HEK293 (cell line): ENCODE measurements around the gene MAGEB16.

Source experiments
- CTCF ChIA-PET: fragments of 350-600 bp; formaldehyde crosslinking; extraction: SDS; loops from one replicate; lab custom pipeline; 2021; ENCODE audit warnings: antibody characterized with exemption; lab: Yijun Ruan, JAX
- POLR2A ChIA-PET: fragments of 300-600 bp; formaldehyde crosslinking; extraction: SDS; loops from one replicate; lab custom pipeline; 2020; ENCODE audit warnings: antibody characterized with exemption, inconsistent platforms; lab: Yijun Ruan, JAX
- H3K27ac ChIP-seq: fragments of 200-500 bp; sonication (Bioruptor generic); 2 replicates; pipeline ENCODE4 v1.5.1; 2014; ENCODE audit warnings: low read depth, low read length, control low read depth, inconsistent platforms; ENCODE audit errors: extremely low read depth
- H3K36me3 ChIP-seq, 2 experiments: fragments of 200-500 bp in 1 of 2; sonication (Bioruptor generic) in 1 of 2; 1 replicate in 1 of 2; 2 replicates in 1 of 2; pipeline ENCODE4 v1.5.1; 2014 to 2017; ENCODE audit warnings: inconsistent platforms in 2 of 2, low read length in 2 of 2; ENCODE audit not compliant: control insufficient read depth in 2 of 2, insufficient read depth in 1 of 2
- H3K4me1 ChIP-seq: fragments of 200-500 bp; sonication (Bioruptor generic); 2 replicates; pipeline ENCODE4 v1.5.1; 2014; ENCODE audit warnings: mild to moderate bottlenecking, low read length, inconsistent platforms; ENCODE audit not compliant: control insufficient read depth, insufficient read depth
- H3K4me3 ChIP-seq: 2 replicates; pipeline ENCODE4 v1.5.1; 2011; ENCODE audit warnings: low read depth, mild to moderate bottlenecking, control low read depth, low read length, moderate library complexity
- H3K9me3 ChIP-seq: fragments of 200-500 bp; sonication (Bioruptor generic); 2 replicates; pipeline ENCODE4 v1.5.1; 2014; ENCODE audit warnings: low read depth, low read length, inconsistent platforms; ENCODE audit not compliant: control insufficient read depth, insufficient read depth
- AEBP2 ChIP-seq: fragments of 450-650 bp; formaldehyde crosslinking; IDR thresholded peaks from 2 replicates; pipeline ENCODE4 v1.5.1; 2016; ENCODE audit warnings: missing biosample characterization, missing genetic modification characterization, borderline replicate concordance
- ATF2 ChIP-seq: fragments of 450-650 bp; formaldehyde crosslinking; IDR thresholded peaks from 2 replicates; pipeline ENCODE4 v1.5.1; 2016; ENCODE audit warnings: missing biosample characterization, missing genetic modification characterization, low read depth
- ELK4 ChIP-seq: IDR thresholded peaks from 2 replicates; pipeline ENCODE4 v1.6.1; 2011; ENCODE audit warnings: mild to moderate bottlenecking, low read depth, low read length, borderline replicate concordance
- GFI1B ChIP-seq: fragments of 450-650 bp; formaldehyde crosslinking; IDR thresholded peaks from 2 replicates; pipeline ENCODE4 v1.5.1; 2016; ENCODE audit warnings: missing biosample characterization, missing genetic modification characterization
- GLIS1 ChIP-seq: fragments of 450-650 bp; formaldehyde crosslinking; IDR thresholded peaks from 2 replicates; pipeline ENCODE4 v1.5.1; 2016; ENCODE audit warnings: missing biosample characterization, missing genetic modification characterization
- PBX3 ChIP-seq: sonication (generic); formaldehyde crosslinking; IDR thresholded peaks from 2 replicates; pipeline ENCODE4 v1.8.1; 2022; ENCODE audit warnings: mild to moderate bottlenecking, moderate library complexity, missing genetic modification reagents
- SCRT2 ChIP-seq: fragments of 450-650 bp; formaldehyde crosslinking; IDR thresholded peaks from 2 replicates; pipeline ENCODE4 v1.5.1; 2016; ENCODE audit warnings: missing biosample characterization, missing genetic modification characterization
- TCF7L2 ChIP-seq: IDR thresholded peaks from 2 replicates; pipeline ENCODE4 v1.6.1; 2011; ENCODE audit warnings: low read depth, mild to moderate bottlenecking, inconsistent platforms, low read length, moderate library complexity, borderline replicate concordance
- ZBTB7A ChIP-seq: fragments of 450-650 bp; formaldehyde crosslinking; IDR thresholded peaks from 2 replicates; pipeline ENCODE4 v1.5.1; 2016; ENCODE audit warnings: low read depth, missing biosample characterization, missing genetic modification characterization
- ZIC2 ChIP-seq: fragments of 450-650 bp; formaldehyde crosslinking; IDR thresholded peaks from 2 replicates; pipeline ENCODE4 v1.5.1; 2016; ENCODE audit warnings: missing biosample characterization, missing genetic modification characterization
- ZNF133 ChIP-seq: fragments of 450-650 bp; formaldehyde crosslinking; IDR thresholded peaks from 2 replicates; pipeline ENCODE4 v1.5.1; 2016; ENCODE audit warnings: missing biosample characterization, missing genetic modification characterization
- ZNF280D ChIP-seq: fragments of 450-650 bp; formaldehyde crosslinking; IDR thresholded peaks from 2 replicates; pipeline ENCODE4 v1.5.1; 2016; ENCODE audit warnings: missing biosample characterization, missing genetic modification characterization
- ZNF426 ChIP-seq: fragments of 450-650 bp; formaldehyde crosslinking; IDR thresholded peaks from 2 replicates; pipeline ENCODE4 v1.5.1; 2017; ENCODE audit warnings: missing biosample characterization, missing genetic modification characterization, mild to moderate bottlenecking, inconsistent platforms, moderate library complexity
- ZNF433 ChIP-seq: fragments of 450-650 bp; formaldehyde crosslinking; IDR thresholded peaks from 2 replicates; pipeline ENCODE4 v1.5.1; 2016; ENCODE audit warnings: missing biosample characterization, missing genetic modification characterization, low read depth
- ZNF510 ChIP-seq: fragments of 450-650 bp; formaldehyde crosslinking; IDR thresholded peaks from 2 replicates; pipeline ENCODE4 v1.5.1; 2018; ENCODE audit warnings: mild to moderate bottlenecking, missing genetic modification characterization, missing biosample characterization; ENCODE audit not compliant: insufficient replicate concordance
- ZNF529 ChIP-seq: fragments of 450-650 bp; formaldehyde crosslinking; IDR thresholded peaks from 2 replicates; pipeline ENCODE4 v1.5.1; 2017; ENCODE audit warnings: missing genetic modification characterization, missing biosample characterization; ENCODE audit not compliant: insufficient replicate concordance
- ZNF571 ChIP-seq: fragments of 450-650 bp; formaldehyde crosslinking; IDR thresholded peaks from 2 replicates; pipeline ENCODE4 v1.5.0; 2017; ENCODE audit warnings: missing biosample characterization, missing genetic modification characterization
- ZNF830 ChIP-seq: fragments of 450-650 bp; IDR thresholded peaks from 2 replicates; pipeline ENCODE4 v1.5.0; 2018; ENCODE audit warnings: missing biosample characterization, missing genetic modification characterization, low read depth, mild to moderate bottlenecking, moderate library complexity
- ZSCAN4 ChIP-seq: fragments of 450-650 bp; formaldehyde crosslinking; IDR thresholded peaks from 2 replicates; pipeline ENCODE4 v1.5.1; 2017; ENCODE audit warnings: missing biosample characterization, missing genetic modification characterization

MAGEB16 gene

GRCh38 chrX:35841872-35842271, 43.7 kb downstream of the MAGEB16 start:
- Histone ChIP-seq H3K4me3 (no peak overlapping the region), H3K9me3 (no peaks in the 10 kb centered on the region), H3K36me3 (no peaks in the 10 kb centered on the region), H3K4me1 (no peaks in the 10 kb centered on the region), H3K27ac (no peak overlapping the region)
- ChIA-PET CTCF (interaction anchor here (0.8 to 0.9 kb wide), 2 partner anchors 49 to 145 kb away, joined by 3 to 7 read pairs; no protein-coding TSS in a partner anchor), POLR2A (no interaction called here)
- TF ChIP-seq ZNF433 (no peak), ZSCAN4 (tag by site-specific recombination) (no peak), TCF7L2 (no peak), ZNF280D (tag by site-specific recombination) (no peak), ZNF510 (tag by site-specific recombination) (no peak), ZNF133 (tag by site-specific recombination) (no peak), GFI1B (tag by site-specific recombination) (no peak), ZNF529 (tag by site-specific recombination) (no peak), AEBP2 (tag by site-specific recombination) (no peak), ZNF426 (tag by site-specific recombination) (no peak), ZIC2 (tag by site-specific recombination) (no peak), SCRT2 (no peak), ELK4 (no peak), ATF2 (tag by site-specific recombination) (no peak), ZBTB7A (no peak), PBX3 (CRISPR knock-in tag) (no peak), GLIS1 (tag by site-specific recombination) (no peak), ZNF571 (tag by site-specific recombination) (no peak), ZNF830 (no peak)
